Inferior parietal cortex (tissue), 1 donor: ENCODE results near the gene SPIN2B.
"Not testable (repeated sequence)": the region's sequence is repeated elsewhere in the genome, so short reads cannot be mapped to it uniquely, and the experiment has no call there.

Experiments used
- DNase-seq: peaks from one replicate; pipeline ENCODE4 v3.0.0-alpha.2; 2016; ENCODE audit errors: extremely low spot score

SPIN2B gene

DNA sequence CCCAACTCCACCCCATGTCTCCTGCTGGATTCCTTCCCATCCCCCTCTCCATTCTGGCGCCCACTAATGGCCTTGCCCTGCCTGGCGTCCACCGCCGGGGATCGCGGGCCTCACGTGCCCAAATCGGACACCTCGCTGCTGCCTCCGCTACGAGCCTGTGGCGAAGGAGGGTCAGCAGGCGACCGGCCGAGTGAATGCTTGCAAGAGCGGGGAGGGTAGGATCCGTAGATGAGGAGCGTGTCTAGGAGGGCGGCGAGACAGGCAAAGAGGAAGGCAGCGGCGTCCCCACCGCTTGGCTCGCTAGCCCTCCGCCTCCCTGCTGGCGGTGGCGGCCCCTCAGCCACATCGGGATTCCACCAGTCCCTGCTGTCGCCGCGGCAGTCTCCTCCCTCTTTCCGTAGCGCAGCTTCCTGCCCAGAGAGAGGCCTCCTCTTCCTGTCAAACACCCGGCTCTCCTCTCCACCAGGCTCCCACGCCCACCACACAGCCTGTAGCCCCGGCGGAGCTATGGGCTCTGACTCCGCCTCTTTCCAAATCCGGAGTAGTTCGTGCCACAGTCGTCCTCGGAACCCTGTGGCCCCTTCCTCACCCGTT lies at the start of gene SPIN2B:
TSS of gene SPIN2B (minus strand) at position 387 of the 594 bp plus-strand sequence.
- DNase-seq = peak; percentile 65

DNA sequence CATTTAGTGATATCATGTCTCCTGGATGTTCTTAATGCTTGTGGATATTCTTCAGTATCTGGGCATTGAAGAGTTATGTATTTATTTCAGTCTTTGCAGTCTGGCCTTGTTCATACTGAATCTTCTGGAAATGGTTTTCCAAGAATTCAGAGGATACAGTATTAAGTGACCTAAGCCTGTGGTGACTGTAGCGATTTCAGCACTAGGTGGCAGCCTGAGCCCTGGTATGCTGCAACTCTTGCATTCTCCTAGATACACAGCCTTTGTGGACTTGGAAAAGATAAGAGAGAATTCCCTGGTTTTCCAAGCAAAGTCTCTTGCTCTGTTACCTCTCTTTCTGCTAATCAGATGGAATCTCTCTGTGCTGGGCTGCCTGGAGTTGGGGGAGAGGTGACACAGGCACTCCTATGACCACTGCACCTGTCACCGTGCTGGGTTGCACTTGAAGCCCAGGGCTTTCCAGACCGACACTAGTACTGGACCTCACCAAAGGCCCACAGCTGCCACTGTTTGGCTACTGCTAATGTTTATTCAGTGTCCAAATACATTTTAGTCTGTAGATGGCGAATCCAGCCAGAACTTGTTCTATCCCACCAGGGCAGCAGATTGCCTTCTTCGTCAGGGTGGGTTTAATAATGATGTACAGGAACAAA lies 35.2 kb upstream of the SPIN2B start:
- DNase-seq = peak; percentile 30

DNA sequence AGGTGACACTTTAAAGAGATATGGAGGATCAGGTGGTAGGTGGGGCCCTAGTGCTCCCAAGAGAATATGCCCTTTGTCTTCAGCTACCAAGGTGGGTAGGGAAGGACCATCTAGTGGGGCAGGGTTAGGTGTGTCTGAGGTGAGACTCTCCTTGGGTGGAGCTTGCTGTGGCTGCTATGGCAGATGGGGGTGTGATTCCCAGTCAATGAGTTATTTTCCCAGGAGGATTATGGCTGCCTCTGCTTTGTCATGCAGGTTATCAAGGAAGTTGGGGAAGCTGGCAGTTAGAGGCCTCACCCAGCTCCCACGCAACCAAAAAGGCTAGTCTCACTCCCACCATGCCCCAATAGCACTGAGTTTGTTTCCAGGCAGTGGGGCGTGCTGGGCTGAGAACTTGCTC lies 33.8 kb upstream of the SPIN2B start:
- DNase-seq = no peak

DNA sequence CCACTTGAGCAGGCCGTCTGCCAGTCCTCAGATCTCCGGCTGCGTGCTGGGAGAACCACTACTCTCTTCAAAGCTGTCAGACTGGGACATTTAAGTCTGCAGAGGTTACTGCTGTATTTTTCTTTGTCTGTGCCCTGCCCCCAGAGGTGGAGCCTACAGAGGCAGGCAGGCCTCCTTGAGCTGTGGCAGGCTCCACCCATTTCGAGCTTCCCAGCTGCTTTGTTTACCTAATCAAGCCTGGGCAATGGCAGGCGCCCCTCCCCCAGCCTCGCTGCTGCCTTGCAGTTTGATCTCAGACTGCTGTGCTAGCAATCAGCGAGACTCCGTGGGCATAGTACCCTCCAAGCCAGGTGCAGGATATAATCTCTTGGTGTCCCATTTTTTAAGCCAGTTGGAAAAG lies 30.9 kb upstream of the SPIN2B start:
- not testable (repeated sequence) for DNase-seq

DNA sequence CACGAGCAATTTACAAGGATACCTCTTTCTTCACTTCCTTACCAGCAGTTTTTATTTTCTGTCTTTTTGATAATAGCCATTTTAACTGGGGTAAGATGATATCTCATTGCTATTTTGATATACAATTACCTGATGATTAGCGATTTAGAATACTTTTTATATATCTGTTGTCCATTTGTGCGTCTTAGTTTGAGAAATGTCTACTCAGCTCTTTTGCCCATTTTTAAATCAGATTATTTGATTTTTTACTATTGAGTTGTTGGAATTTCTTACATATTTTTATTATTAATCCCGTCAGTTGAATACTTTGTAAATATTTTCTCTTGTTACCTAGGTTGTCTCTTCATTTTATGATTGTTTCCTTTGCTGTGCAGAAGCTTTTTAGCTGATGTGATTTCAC lies 17.3 kb upstream of the SPIN2B start:
- DNase-seq = no peak

DNA sequence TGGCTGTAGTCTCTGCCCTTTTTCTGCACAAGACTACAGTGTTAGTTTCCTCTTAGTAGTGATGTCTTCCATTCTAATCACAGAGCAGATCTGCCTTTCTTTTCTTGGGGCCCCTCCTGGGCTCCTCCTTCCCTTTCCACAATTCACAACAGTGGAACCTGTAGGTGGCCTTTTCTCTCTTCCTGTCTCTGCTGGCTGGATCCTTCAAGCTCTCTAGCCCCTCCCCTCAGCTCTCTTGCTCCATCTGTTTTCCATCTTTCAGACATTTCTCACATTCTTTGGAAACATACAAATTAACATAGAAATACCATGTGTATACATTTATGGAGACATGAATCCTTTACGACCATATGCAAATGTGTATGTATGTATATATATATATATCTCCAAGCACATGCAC lies 16.2 kb upstream of the SPIN2B start:
- DNase-seq = no peak

DNA sequence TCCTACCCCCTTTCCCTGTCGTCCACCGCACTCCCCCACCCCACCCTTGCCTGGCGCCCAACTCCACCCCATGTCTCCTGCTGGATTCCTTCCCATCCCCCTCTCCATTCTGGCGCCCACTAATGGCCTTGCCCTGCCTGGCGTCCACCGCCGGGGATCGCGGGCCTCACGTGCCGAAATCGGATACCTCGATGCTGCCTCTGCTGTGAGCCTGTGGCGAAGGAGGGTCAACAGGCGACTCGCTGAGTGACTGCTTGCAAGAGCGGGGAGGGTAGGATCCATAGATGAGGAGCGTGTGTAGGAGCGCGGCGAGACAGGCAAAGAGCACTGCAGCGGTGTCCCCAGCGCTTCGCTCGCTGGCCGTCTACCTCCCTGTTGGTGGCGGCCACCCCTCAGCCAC lies 15.7 kb upstream of the SPIN2B start, which contains the start of gene SPIN2A:
TSS of gene SPIN2A (minus strand) at position 325 of the 400 bp plus-strand sequence. CDS start 800 bp downstream, outside the sequence.
- DNase-seq = not testable (repeated sequence)

DNA sequence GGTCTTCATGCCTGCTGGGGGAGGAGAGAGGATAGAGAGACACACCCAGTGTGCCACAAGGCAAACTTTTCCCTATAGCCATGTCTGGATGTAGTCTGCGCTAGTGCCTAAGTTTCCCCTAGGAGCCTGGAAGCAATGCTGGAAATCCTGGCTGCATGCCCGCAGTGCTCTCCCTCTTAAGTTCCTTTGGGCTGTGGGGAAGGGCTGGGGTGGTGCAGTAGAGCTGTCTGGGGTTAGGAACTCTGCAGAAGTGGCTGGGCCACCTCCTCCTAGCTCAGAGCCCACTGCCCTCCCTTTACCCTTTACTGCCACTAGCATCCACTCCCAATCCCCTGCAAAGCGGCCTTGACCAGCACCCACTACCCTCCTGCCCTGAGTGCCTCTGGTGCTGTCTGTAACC lies 15.2 kb upstream of the SPIN2B start:
- DNase-seq = not testable (repeated sequence)

DNA sequence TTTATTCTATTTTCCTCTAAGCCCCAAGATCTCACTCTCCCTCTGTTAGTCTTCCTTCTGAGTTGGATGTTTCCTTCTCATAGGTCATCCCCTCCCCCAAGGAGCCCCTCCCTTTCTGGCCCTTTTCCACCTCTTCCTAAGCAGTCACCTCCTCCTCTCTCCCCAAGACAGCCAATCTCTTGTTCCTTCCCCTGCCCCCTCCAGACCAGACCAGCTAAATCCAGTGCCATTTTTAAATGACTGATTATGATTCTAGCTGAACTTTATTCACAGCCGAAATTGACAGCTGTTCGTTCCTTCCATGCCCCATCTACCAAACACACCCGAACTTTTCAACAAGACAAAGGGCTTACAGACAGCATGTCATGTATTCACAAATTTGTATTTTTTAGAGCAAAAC lies 13.9 kb upstream of the SPIN2B start:
- DNase-seq = no peak

DNA sequence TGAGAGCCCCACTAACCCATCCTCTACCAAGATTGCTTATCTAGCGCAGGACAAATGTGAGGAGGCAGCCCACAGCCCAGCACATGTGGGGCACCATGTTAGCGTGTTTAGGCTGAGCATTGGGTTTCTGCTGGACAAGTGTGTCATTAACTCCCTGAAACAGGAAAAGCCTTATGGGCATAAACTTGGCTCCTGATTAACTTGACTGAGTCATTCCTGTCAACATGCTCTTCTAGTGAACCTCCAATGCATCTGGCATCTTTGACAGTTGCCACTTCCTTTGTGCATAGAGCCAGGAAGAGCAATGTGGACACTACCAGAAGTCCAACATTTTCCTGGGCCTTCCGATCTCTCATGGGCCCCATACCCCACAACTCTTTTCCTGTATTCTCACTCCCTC lies 13.4 kb upstream of the SPIN2B start:
- DNase-seq = no peak

DNA sequence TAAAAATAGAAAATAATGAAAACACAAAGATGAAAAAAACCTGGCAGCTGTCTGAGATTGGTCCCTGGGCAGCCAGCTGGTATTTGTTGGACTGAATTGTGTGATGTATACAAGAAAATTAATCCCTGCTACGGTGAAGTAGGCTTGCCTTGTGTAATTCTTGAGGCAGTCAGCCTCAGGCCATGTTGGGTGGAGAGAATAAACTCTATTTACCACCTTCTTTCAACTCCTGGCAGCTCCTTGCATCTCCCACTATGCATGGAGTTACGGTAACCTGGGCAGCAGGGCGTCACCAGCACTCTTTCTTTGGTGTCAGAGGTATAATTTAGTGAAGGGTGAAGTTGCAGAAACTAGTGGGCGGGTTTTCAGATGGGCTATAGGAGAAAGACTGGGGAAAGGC lies 12.4 kb upstream of the SPIN2B start:
- no peak for DNase-seq

DNA sequence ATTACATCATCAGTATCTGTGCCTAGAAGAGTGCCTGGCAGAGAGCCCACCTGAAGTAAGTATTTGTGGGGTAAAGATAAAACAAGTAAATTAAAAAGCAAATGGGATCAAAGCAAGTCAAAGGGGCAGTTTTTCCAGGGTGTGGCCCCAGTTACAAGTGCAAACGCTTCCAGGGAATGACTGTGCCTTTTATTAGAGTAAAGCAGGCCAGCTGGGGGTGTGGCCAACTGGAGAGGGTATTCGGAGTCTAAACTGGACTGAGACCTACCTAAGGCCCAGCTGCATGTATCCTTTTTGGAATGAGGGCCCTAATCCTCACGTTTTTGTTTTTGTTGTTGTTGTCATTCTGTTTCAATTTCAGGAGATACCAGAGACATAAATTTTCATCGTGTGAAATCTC lies 11.9 kb upstream of the SPIN2B start:
- DNase-seq = not testable (repeated sequence)

DNA sequence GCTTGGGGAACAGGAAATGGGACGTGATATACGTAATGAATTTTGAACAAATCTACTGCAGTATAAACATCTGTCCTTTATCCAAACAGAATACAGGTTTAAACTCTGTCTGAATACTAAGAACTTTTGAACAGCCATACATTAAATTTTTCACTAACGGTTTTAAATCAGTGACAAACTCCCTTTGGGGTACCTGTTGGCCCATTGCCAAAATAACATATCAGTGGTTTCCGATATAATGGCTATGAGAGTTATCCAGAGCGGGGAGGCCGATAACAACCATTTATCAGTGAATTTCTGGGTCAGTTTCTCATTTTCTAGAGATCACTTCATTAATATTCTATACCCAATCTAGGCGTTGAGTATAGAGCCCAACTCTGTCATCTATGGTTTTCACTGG lies 10.7 kb upstream of the SPIN2B start:
- DNase-seq = no peak

DNA sequence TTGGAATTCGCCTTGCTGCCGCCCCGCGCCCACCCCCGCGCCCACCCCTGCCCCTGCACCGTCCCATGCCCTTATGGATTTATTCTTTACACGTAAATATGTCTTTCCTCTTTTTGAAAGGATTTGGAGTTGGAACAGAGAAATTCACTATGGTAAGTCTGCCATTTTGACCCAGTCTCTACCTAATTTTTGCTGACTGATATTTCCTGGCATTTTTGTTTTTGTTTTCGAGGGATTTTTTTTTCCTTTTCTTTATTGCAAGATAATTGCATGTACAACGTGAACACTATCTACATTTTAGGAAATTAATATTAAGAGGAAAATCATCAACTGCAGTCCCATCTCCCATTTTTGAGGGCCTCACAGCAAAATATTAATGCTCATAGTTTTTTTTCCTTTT lies 468 bp upstream of the SPIN2B start:
- DNase-seq = no peak

DNA sequence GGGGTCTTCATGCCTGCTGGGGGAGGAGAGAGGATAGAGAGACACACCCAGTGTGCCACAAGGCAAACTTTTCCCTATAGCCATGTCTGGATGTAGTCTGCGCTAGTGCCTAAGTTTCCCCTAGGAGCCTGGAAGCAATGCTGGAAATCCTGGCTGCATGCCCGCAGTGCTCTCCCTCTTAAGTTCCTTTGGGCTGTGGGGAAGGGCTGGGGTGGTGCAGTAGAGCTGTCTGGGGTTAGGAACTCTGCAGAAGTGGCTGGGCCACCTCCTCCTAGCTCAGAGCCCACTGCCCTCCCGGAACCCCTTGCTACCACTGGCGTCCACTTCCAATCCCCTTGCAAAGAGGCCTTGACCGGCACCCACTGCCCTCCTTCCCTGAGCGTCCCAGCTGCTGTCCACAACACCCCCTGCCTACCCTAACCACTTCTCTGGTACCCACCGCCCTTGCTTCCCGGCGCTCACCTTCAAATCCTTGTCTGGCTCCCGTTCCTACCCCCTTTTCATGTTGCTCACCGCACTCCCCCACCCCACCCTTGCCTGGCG lies 658 bp downstream of the SPIN2B start:
- not testable (repeated sequence) for DNase-seq

DNA sequence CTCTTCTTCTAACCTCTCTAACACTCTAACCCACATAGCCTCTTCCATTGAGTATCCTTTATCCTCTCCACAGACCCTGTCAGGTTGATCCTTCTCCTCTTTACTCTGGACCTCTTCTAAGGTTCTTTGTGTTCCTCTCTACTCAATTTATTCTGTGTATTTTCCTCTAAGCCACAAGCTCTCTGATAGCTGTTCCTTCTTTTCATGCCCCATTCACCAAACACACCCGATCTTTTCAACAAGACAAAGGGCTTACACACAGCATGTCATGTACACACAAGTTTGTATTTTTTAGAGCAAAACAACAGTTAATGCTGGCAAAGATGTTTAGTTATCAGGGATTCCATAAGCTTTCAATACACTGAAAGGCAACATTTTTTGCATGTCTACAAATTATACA lies 1.9 kb downstream of the SPIN2B start:
- no peak for DNase-seq

DNA sequence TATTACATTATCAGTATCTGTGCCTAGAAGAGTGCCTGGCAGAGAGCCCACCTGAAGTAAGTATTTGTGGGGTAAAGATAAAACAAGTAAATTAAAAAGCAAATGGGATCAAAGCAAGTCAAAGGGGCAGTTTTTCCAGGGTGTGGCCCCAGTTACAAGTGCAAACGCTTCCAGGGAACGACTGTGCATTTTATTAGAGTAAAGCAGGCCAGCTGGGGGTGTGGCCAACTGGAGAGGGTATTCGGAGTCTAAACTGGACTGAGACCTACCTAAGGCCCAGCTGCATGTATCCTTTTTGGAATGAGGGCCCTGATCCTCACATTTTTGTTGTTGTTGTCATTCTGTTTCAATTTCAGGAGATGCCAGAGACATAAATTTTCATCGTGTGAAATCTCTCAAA lies 3.8 kb downstream of the SPIN2B start:
- not testable (repeated sequence) for DNase-seq

DNA sequence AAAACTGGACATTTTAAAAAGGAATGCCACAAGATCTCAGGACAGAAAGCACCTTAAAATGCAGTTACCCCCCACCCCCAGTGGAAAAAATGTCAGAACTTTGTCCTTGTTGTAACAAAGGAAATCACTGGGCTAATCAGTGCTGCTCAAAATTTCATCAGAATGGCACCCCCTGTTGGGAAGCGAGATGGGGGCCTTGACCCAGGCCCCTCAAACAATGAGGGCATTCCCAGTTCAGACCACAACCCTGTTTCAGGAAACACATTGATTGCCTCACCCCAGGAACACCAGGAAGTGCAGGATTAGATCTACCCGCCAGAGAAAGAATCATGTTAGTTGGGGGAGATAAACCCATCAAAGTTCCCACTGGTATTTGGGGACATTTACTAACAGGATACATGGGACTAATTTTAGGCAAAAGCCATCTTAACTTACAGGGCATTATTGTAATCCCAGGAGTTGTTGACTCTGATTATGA lies 16.4 kb downstream of the SPIN2B start:
- no peak for DNase-seq

DNA sequence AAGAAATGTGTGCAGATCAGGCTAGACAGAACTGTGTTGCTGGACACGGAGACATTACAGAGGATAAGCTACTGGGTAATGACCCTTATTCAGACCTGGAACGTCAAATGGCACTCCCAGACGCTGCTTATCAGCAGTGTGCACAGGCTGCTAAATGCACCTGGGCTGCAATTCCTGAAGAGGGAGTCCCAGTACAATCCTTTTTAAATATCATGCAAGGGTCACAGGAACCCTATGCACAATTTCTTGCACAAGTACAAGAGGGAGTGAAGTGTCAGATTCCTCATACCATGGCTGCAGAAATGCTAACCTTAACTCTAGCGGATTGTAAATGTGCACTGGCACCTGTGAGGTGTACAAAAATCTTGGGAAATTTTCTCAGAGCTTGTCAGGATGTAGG lies 16.9 kb downstream of the SPIN2B start:
- no peak for DNase-seq

DNA sequence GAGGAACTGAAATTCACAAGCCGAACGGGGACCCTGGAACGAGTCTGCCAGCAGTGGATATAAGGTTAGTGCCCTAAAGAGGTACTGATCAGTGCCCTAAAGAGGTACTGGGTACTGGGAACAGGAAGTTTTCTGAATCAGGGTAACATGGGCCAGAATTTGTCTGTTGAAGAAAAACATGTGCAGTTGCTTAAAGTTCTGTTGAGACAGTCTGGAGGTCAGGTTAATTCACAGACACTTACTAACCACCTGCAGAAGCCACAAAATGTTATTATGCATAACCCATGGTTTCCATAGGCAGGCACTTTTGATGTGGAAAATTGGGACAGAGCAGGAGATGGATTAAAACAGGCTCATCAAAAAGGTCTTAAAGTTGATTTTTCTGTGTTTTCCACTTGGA lies 17.9 kb downstream of the SPIN2B start:
- DNase-seq = no peak

DNA sequence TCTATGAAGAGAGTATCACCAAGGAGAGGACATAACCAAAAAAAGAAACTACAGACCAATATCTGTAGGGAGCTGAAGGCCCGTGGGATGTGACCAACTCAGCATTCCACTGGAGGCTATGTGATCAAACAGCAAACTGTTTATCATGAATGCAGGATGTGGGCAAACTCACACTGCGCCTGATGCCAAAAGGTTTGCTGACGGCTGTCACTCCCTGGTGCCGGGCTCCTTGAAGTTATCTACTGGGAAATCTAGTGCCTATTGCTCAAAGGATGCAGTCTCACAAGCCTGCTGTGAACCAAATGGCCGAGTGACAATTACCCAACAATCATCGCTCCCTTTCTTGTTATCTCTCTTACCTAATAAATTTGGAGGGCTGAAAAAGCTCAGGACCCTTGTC lies 18.4 kb downstream of the SPIN2B start:
- not testable (repeated sequence) for DNase-seq

DNA sequence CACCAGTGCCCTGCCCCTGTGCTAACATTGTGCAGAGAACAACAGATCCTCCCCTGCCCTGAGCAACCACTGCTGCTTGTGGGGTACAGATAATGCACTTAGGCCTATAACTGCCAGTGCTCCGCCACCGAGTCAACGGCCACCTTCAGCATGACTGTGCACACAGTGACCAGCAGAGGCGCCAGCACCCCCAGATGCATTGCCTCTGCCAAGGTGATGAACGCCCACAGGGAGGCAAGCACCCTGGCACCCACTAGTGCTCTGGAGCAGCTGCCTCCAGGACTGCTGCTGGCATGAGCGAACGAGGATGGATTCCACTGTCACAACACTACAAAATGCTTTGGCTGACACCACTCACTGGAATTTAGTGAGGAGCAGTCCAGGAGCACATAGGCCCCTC lies 38.2 kb downstream of the SPIN2B start:
- DNase-seq = no peak

DNA sequence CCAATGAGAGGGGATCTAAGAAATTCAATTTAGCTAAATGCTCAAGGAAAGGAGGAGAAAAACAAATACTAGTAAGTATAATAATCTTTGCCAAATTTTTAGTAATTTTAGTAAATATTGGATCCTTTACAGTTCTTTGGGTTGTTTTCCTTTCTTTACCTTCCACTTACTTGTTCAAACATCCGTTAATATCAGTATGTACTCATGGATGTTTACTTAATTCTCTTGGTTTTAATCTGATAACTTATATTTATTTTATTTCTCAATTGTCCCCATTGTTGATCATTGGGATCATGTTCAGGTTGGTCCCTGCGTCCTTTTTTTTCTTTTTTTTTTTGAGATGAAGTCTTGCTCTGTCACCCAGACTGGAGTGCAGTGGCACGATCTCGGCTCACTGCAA lies 46.9 kb downstream of the SPIN2B start:
- no peak for DNase-seq
